Smooth muscle cell (in vitro differentiated cells): Measurements from ENCODE around the gene GJA5. TPM values are rescaled to one million over a fixed set of nuclear protein-coding genes. Genes with fewer than 3 reads are reported as not detected.

Experiments used
- DNase-seq: peaks from one replicate; lab custom pipeline; 2025; ENCODE audit not compliant: unreplicated experiment; lab: John Stamatoyannopoulos, UW
- H2AFZ ChIP-seq: fragments of 200-600 bp; sonication (generic); 2 replicates; pipeline ENCODE4 v1.6.0; 2016; ENCODE audit warnings: antibody characterized with exemption, low read depth, mild to moderate bottlenecking
- H3F3A ChIP-seq: fragments of 200-600 bp; sonication (generic); 2 replicates; pipeline ENCODE4 v1.6.0; 2017; ENCODE audit warnings: antibody characterized with exemption, low read depth
- H3K27ac ChIP-seq: fragments of 200-600 bp; sonication (generic); 2 replicates; pipeline ENCODE4 v1.5.1; 2016; ENCODE audit warnings: low read depth, mild to moderate bottlenecking
- H3K27me3 ChIP-seq: fragments of 200-600 bp; sonication (generic); 2 replicates; pipeline ENCODE4 v1.6.1; 2016; ENCODE audit warnings: low read depth, mild to moderate bottlenecking
- H3K36me3 ChIP-seq: fragments of 200-600 bp; sonication (generic); 2 replicates; pipeline ENCODE4 v1.5.1; 2016; ENCODE audit warnings: low read depth
- H3K4me1 ChIP-seq: fragments of 200-600 bp; sonication (generic); 2 replicates; pipeline ENCODE4 v1.5.1; 2016; ENCODE audit warnings: low read depth
- H3K4me2 ChIP-seq: fragments of 200-600 bp; sonication (generic); 2 replicates; pipeline ENCODE4 v1.6.0; 2016; ENCODE audit warnings: mild to moderate bottlenecking
- H3K4me3 ChIP-seq: fragments of 200-600 bp; sonication (generic); 2 replicates; pipeline ENCODE4 v1.5.1; 2016; ENCODE audit warnings: mild to moderate bottlenecking
- H3K79me2 ChIP-seq: fragments of 200-600 bp; sonication (generic); 2 replicates; pipeline ENCODE4 v1.6.0; 2016; ENCODE audit warnings: low read depth, mild to moderate bottlenecking
- H3K9ac ChIP-seq: fragments of 200-600 bp; sonication (generic); 2 replicates; pipeline ENCODE4 v1.6.0; 2016; ENCODE audit warnings: low read depth
- H3K9me3 ChIP-seq: fragments of 200-600 bp; sonication (generic); replicated peaks from 2 replicates; pipeline ENCODE4 v1.5.1; 2016; ENCODE audit warnings: low read depth
- H4K20me1 ChIP-seq: fragments of 200-600 bp; sonication (generic); 2 replicates; pipeline ENCODE4 v1.6.0; 2016; ENCODE audit warnings: low read depth
- WGBS: methylation state at CpG from one replicate; pipeline ENCODE4 v1.1.7; 2016; ENCODE audit warnings: low lambda C conversion rate; 5-methylcytosine and 5-hydroxymethylcytosine counted together
- polyA plus RNA-seq: library from polyadenylated mRNA; unstranded; fragments of >200 nt; fragmentation: Nextera tagmentation; extraction: Ambion mirVana; gene quantifications from 2 replicates; pipeline ENCODE4 v1.2.1, GENCODE V29; 2016
- total RNA-seq: library from RNA; depleted of rRNA; stranded (reverse); fragments of >200 nt; gene quantifications from 2 replicates; pipeline ENCODE4 v1.2.3, GENCODE V29; 2014
- TF ChIP-seq, protein P1 (sequence below): fragments of 200-600 bp; sonication (generic); IDR thresholded peaks from 2 replicates; pipeline ENCODE4 v1.5.1; 2017; ENCODE audit warnings: borderline replicate concordance, mild to moderate bottlenecking, antibody characterized with exemption; ENCODE audit not compliant: insufficient read depth, poor library complexity, severe bottlenecking

The GJA5 gene
- total and polyA plus RNA-seq, 2 experiments from 2014 or later, result 0.18 to 2.8 TPM

DNA sequence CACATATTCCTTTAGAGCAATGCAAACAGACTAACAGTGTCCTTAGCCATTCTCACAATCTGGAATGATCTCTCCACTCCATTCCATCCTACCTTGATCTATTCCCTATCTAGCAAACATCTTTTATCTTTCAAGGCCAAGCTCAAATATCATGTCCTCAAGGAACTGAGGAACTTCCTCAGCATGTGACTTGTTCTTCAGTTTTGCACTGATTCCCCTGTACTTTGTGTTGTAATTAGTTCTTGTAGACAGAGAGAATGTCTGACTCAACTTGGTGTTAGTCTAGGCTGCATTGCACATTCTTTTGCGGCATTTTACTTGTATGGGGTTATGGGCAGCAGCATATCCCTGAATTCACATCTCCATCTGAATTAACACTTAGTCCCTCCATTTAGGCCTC lies 31.5 kb upstream of the GJA5 start:
- H3K27me3 ChIP-seq, result no peaks in the 10 kb centered on the region
- H3K9ac ChIP-seq, result no peak overlapping the region
- TF ChIP-seq, protein P1, sequence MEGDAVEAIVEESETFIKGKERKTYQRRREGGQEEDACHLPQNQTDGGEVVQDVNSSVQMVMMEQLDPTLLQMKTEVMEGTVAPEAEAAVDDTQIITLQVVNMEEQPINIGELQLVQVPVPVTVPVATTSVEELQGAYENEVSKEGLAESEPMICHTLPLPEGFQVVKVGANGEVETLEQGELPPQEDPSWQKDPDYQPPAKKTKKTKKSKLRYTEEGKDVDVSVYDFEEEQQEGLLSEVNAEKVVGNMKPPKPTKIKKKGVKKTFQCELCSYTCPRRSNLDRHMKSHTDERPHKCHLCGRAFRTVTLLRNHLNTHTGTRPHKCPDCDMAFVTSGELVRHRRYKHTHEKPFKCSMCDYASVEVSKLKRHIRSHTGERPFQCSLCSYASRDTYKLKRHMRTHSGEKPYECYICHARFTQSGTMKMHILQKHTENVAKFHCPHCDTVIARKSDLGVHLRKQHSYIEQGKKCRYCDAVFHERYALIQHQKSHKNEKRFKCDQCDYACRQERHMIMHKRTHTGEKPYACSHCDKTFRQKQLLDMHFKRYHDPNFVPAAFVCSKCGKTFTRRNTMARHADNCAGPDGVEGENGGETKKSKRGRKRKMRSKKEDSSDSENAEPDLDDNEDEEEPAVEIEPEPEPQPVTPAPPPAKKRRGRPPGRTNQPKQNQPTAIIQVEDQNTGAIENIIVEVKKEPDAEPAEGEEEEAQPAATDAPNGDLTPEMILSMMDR, result no peak
- H2AFZ ChIP-seq, result no peak overlapping the region
- no peak overlapping the region for H3K4me3 ChIP-seq
- no peaks in the 10 kb centered on the region for H3K79me2 ChIP-seq
- H3K9me3 ChIP-seq, result no peaks in the 10 kb centered on the region
- no peak for DNase-seq
- H3K36me3 ChIP-seq, result no peaks in the 10 kb centered on the region
- H3F3A ChIP-seq, result no peaks in the 10 kb centered on the region
- no peak overlapping the region for H3K4me2 ChIP-seq
- H3K4me1 ChIP-seq, result no peaks in the 10 kb centered on the region
- H4K20me1 ChIP-seq, result no peaks in the 10 kb centered on the region
- no peak overlapping the region for H3K27ac ChIP-seq
- 89% methylated on average over 1 of the region's 1 CpG for WGBS

GRCh38 chr1:147787765-147788164 lies 27.4 kb upstream of the GJA5 start:
- H3F3A ChIP-seq, result no peaks in the 10 kb centered on the region
- H2AFZ ChIP-seq, result no peak overlapping the region
- DNase-seq, result no peak
- TF ChIP-seq, protein P1, result no peak
- no peaks in the 10 kb centered on the region for H3K9me3 ChIP-seq
- no peaks in the 10 kb centered on the region for H3K36me3 ChIP-seq
- no peaks in the 10 kb centered on the region for H3K79me2 ChIP-seq
- no peak overlapping the region for H3K27ac ChIP-seq
- no peak overlapping the region for H3K4me2 ChIP-seq
- H3K4me1 ChIP-seq, result no peaks in the 10 kb centered on the region
- H3K4me3 ChIP-seq, result no peak overlapping the region
- no peaks in the 10 kb centered on the region for H4K20me1 ChIP-seq
- H3K27me3 ChIP-seq, result no peaks in the 10 kb centered on the region
- H3K9ac ChIP-seq, result no peak overlapping the region
- WGBS, result 90% methylated on average over 2 of the region's 2 CpGs

GRCh38 chr1:147786536-147786935 lies 26.1 kb upstream of the GJA5 start:
- no peaks in the 10 kb centered on the region for H3F3A ChIP-seq
- no peak overlapping the region for H3K9ac ChIP-seq
- no peak overlapping the region for H3K27ac ChIP-seq
- H3K4me3 ChIP-seq, result no peak overlapping the region
- no peak for DNase-seq
- no peaks in the 10 kb centered on the region for H3K9me3 ChIP-seq
- no peaks in the 10 kb centered on the region for H4K20me1 ChIP-seq
- no peaks in the 10 kb centered on the region for H3K79me2 ChIP-seq
- H3K4me1 ChIP-seq, result no peaks in the 10 kb centered on the region
- 69% methylated on average over 3 of the region's 3 CpGs for WGBS
- no peaks in the 10 kb centered on the region for H3K36me3 ChIP-seq
- TF ChIP-seq, protein P1, result no peak
- no peak overlapping the region for H3K4me2 ChIP-seq
- H3K27me3 ChIP-seq, result no peaks in the 10 kb centered on the region
- no peak overlapping the region for H2AFZ ChIP-seq

DNA sequence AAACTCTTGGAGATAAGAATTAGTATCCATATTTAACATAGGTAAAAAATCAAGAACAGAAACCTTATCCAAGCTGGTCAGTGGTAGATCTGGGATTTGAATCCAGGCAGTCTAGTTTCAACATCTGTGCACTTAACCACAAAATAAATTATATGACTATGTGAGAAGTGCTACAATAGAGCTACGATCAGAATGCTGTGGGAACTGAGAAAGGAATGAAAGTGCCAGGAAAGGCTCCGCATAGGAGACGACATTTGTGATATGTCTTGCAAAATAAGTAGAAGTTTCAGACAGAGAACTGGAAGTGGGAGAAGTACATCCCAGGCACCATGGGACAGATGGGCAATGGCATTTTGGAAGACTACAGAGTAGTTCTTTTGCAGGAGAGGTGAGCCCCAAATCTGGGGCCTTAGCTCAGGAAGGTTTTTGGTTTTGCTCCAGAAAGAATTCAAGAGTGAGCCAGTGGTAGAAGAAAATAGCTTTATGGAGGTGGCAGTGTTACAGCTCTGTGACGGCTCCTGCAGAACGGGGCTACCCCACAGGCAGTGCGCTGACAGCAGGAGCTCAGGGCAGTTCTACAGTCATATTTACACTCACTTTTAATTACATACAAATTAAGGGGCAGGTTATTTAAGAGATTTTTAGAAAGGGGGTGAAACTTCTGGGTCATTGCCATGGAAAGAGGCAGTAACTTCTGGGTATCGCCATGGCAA lies 25.5 kb upstream of the GJA5 start:
- no peaks in the 10 kb centered on the region for H4K20me1 ChIP-seq
- no peaks in the 10 kb centered on the region for H3K9me3 ChIP-seq
- H3F3A ChIP-seq, result no peaks in the 10 kb centered on the region
- H3K27ac ChIP-seq, result no peak overlapping the region
- no peak for DNase-seq
- no peak overlapping the region for H2AFZ ChIP-seq
- H3K4me1 ChIP-seq, result no peaks in the 10 kb centered on the region
- H3K9ac ChIP-seq, result no peak overlapping the region
- TF ChIP-seq, protein P1, result no peak
- H3K27me3 ChIP-seq, result no peaks in the 10 kb centered on the region
- no peaks in the 10 kb centered on the region for H3K36me3 ChIP-seq
- no peak overlapping the region for H3K4me3 ChIP-seq
- WGBS, result 91% methylated on average over 7 of the region's 7 CpGs
- H3K79me2 ChIP-seq, result no peaks in the 10 kb centered on the region
- no peak overlapping the region for H3K4me2 ChIP-seq
